ENCODE measurements around the gene NBAS.

GRCh38 chr2:15158100-15158499, 403.0 kb downstream of the NBAS start:
- TF ChIP-seq CTCF (IDR thresholded peaks at IDR 0.05): no peak
- TF ChIP-seq POLR2A (IDR thresholded peaks at IDR 0.05): no peak
- no peak for TF ChIP-seq EP300 (IDR thresholded peaks at IDR 0.05)

Measured in ovary (tissue), 3 donors.